CD4-positive, CD25-positive, alpha-beta regulatory T cell (primary cell): Measurements from ENCODE around the gene IL16. TPM values are rescaled to one million over a fixed set of nuclear protein-coding genes. Genes with fewer than 3 reads are reported as not detected.

Experiments
- polyA plus RNA-seq, 4 donors: library from polyadenylated mRNA; unstranded; fragments of 300-500 nt; fragmentation: Illumina TruSeq; gene quantifications; one replicate each; pipeline ENCODE4 v1.2.3, GENCODE V29; 2021
- total RNA-seq: library from RNA; stranded (reverse); gene quantifications from one replicate; pipeline ENCODE4 v1.2.3, GENCODE V29; 2022

IL16 gene
- total and polyA plus RNA-seq, 5 donors from 2014 or later: 141 to 317 (median 264) TPM

Other genes with a start within 250 kb of the IL16 start
- 18.4 TPM for gene MESD, start 207.1 kb upstream of the IL16 start, total RNA-seq
- gene MESD, start 207.1 kb upstream of the IL16 start, polyA plus RNA-seq: 10 to 100 TPM; 28.7 to 34.1 (median 31.3) TPM
- 17.7 TPM for gene TLNRD1, start 196.0 kb upstream of the IL16 start, total RNA-seq
- gene TLNRD1, start 196.0 kb upstream of the IL16 start, polyA plus RNA-seq: 1 to 10 TPM; 3.1 to 5.7 (median 4.5) TPM
- gene CFAP161, start 62.6 kb upstream of the IL16 start, total RNA-seq: 0.49 TPM
- gene CFAP161, start 62.6 kb upstream of the IL16 start, polyA plus RNA-seq: not detected
- 6.6 TPM for gene STARD5, start 127.3 kb downstream of the IL16 start, total RNA-seq
- gene STARD5, start 127.3 kb downstream of the IL16 start, polyA plus RNA-seq: 1 to 10 TPM; 4.0 to 5.0 (median 4.1) TPM
- gene TMC3, start 177.3 kb downstream of the IL16 start, total RNA-seq: not detected
- gene TMC3, start 177.3 kb downstream of the IL16 start, polyA plus RNA-seq: under 1 TPM in 2 of 4 donors, not detected in 2; 0.05 to 0.06 TPM